ENCODE results near the gene HNF4A.
A peak's percentile ranks its signal among the peaks of the same experiment; 100 is the strongest.
"Not testable (repeated sequence)": the region's sequence is repeated elsewhere in the genome, so short reads cannot be mapped to it uniquely, and the experiment has no call there.

Gene HNF4A

GRCh38 chr20:44355498-44356352 lies at the start of gene HNF4A:
Gene HNF4A, plus strand, starts transcription at chr20:44355699. Its CDS starts 106 bp downstream, at chr20:44355805.
- no peak for DNase-seq (ENCODE audit: low spot score)

GRCh38 chr20:44306927-44307326 lies 48.6 kb upstream of the HNF4A start:
- DNase-seq (ENCODE audit: low spot score): no peak

- DNase-seq (ENCODE audit: low spot score): peak; percentile 2
Measured at GRCh38 chr20:44309763-44310663, 45.5 kb upstream of the HNF4A start.

DNA sequence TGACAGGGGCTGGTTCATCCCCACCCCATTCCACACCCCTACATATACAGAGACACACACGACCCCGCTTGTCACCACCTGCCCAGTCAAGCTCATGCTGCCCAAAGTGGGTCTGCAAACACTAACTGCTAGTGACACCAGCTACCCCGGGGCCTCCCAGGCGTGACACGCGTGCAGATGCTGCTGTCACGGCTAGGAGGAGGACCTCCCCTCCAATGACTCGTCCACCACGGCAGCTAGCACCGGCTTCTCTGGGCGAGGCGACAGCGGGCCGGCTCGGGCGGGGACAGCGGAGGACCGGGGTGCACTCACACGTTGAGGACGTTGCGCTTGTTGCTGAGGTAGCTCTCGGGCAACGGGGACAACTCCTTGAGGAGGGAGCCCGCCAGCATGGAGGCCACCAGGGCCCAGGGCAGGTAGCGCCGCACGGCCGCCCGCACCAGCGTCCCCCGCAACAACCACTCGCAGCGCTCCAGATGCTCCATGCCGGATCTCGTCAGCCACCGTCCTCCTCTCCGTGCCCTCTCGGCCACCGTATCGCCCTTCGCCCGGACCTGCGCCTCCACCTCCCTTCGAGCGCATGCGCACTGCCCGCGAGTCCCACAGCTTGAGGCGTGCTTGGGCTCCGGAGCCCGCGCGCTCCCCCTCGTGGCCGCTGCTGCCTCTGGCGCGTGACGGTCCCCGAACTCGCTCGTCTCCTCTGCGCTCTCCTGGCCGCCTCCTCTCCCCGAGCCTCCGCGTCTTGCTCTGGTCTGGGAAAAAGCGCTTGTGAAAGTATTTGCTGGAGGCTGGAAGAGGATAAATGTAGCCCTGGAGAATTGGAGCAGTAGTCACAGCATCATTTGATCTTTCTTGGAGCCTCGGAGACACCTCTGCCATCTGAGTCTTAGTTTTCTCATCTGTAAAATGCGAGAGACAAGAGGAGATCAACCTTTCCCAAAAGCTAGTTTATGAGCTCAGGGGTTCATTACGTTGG lies 44.5 kb upstream of the HNF4A start, which contains the start of gene FITM2:
FITM2 (minus strand) TSS at position 539 of the 976 bp plus-strand sequence; CDS start at position 485, 54 bp downstream.
- DNase-seq (ENCODE audit: low spot score): peak; percentile 93

DNA sequence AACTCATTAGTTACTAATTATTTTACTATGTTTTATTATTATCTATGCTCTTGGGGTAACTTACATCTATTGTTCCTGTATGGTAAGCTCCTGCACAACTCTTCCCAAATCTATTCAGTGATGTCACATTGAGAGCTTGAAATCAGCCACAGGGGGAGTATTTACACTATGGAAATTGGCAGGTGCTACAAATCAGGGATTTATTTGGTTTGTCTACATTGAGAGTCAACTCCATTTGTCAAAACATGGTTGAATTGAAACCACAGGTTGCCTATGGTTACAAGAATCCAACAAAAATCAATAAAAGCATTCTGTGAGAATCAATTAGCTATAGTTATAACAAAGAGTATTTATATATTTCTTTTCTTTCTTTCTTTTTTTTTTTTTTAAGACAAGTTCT lies 40.6 kb upstream of the HNF4A start:
- no peak for DNase-seq (ENCODE audit: low spot score)

GRCh38 chr20:44319839-44320422 lies 35.6 kb upstream of the HNF4A start:
- no peak for DNase-seq (ENCODE audit: low spot score)

DNA sequence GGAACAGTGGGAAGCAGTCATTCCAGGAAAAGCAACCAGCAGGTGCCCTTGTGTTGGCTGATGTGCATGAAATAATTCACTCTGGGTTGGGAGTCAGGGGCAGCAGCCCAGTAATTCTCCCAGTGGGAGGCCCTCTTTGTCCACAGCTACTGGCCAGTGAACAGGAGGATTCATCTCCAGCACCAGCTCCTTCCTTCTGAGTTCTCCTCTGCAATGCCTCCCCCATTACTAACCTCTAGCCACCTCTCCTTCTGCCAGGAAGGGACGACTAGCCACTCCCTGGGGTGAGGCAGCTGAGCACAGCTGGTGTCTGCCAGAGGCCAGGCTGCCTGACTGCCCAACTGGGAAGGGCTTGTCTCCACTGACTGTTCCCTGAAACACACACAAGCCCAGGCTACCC lies 31.2 kb upstream of the HNF4A start:
- no peak for DNase-seq (ENCODE audit: low spot score)

DNA sequence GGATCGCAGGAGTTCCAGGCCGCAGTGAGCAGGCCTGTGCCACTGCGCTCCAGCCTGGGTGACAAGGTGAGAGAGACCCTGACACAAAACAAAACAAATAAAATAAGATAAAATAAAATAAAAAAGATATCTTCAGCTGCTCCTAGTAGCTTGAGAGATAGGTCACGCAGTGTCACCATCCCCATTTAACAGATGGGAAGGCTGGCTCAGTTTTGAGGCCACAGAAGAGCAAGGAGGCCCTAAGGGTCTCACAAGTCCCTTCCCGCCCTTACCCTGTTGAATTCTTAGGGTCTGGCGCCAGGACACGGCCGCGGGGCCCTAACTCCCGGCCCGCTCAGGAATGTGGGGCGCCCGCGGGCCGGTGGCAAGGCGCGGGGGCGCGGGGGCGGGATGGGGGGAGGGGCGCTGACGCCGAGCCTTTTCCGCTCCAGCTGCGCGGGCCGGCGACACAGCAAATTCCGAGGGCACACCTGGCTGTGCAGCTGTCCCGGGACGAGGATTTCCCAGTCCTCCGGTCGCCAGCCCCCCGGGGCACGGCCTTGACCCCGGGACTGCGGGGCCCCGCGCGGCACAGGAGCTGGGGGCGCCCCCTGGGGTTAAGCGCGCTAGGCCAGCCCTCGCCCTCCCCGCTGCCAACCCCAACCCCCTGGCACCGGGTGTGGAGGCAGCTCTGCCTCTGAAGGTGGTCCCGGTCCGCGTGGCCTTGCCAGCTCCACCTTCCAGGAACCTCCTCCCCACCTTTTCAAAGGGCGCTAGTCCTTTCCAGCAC lies 28.9 kb upstream of the HNF4A start:
- no peak for DNase-seq (ENCODE audit: low spot score)

GRCh38 chr20:44327748-44328147 lies 27.8 kb upstream of the HNF4A start:
- not testable (repeated sequence) for DNase-seq (ENCODE audit: low spot score)

DNA sequence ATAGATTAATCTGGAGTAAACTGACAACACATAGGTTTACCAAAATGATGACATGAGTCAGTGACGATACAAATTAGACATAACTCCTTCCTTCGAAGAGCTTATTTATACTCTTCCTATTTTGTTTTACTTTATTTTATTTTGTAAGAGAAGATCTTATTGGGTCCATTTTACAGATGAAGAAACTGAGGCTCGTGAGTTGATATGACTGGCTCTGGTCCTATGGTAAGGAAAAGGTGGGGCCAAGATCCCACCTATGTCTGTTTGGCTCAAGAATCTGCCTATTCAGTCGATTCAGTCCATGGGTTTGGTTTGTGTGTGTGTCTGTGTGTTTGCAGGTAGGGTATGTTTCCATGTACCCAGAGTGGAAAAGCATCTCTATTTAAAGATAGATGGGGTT lies 27.1 kb upstream of the HNF4A start:
- no peak for DNase-seq (ENCODE audit: low spot score)

DNA sequence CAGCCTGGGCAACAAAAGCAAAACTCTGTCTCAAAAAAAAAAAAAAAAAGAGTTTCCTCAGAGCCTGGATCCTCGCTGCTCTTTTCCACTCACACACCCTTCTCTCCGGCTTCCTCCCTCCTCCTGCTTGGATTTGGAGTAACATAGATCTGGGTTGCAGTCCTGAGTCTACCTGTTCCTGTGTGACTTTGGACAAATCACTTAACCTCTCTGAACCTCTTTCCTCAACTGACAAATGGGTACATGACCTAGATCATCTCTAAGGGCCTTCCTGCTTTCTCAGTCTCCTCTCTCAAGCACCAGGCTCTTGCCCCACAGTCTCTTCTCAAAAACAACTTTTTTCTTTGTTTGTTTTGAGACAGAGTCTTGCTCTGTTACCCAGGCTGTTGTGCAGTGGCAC lies 24.3 kb upstream of the HNF4A start:
- no peak for DNase-seq (ENCODE audit: low spot score)

DNA sequence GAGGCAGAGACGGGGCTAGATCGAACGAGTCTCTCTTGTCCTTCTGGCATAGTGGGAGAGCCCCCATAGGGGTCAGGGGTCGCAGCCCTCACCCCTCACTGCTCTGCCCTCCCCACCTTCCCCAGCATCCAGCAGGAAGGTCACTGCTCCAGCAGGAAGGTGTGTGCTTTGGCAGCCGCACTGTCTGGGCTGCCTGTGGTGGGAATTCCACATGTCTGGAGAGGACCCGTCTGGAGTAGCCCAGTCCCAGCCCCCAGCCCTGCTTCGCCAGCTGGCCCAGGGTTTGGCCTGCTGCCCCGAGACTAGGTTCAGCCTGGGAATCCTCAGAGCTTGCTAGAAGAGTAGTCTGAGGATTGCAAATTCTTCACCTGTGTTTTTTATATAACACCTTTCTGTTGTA lies 21.2 kb upstream of the HNF4A start:
- no peak for DNase-seq (ENCODE audit: low spot score)

GRCh38 chr20:44334709-44335108 lies 20.8 kb upstream of the HNF4A start:
- DNase-seq (ENCODE audit: low spot score): no peak

DNA sequence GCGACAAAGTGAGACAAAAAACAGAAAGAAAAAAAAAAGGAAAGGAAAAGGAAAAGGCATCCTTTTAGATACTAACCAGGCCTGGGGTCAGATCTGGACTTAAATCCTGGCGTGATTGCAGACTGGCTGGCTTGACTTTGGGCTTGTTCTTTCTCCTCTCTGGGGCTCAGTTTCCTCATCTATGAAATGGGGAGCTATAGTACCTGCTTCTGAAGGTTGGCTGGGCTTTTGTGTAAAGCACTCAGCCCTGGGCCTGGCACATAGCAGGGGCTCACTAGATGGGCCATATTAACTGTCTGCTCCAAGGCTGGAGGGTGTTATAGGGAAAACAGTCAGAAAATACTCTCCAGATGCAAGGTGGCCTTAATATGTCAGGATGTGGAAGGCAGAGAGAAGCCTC lies 19.8 kb upstream of the HNF4A start:
- DNase-seq (ENCODE audit: low spot score): no peak

- DNase-seq (ENCODE audit: low spot score): no peak
Measured at GRCh38 chr20:44336086-44336485, 19.4 kb upstream of the HNF4A start.

GRCh38 chr20:44336725-44337380 lies 18.6 kb upstream of the HNF4A start, which contains the start of gene R3HDML:
Gene R3HDML, plus strand, starts transcription at chr20:44337043. Its CDS starts 115 bp downstream, at chr20:44337158.
- no peak for DNase-seq (ENCODE audit: low spot score)

GRCh38 chr20:44342248-44342647 lies 13.3 kb upstream of the HNF4A start:
- DNase-seq (ENCODE audit: low spot score): peak; percentile 0

DNA sequence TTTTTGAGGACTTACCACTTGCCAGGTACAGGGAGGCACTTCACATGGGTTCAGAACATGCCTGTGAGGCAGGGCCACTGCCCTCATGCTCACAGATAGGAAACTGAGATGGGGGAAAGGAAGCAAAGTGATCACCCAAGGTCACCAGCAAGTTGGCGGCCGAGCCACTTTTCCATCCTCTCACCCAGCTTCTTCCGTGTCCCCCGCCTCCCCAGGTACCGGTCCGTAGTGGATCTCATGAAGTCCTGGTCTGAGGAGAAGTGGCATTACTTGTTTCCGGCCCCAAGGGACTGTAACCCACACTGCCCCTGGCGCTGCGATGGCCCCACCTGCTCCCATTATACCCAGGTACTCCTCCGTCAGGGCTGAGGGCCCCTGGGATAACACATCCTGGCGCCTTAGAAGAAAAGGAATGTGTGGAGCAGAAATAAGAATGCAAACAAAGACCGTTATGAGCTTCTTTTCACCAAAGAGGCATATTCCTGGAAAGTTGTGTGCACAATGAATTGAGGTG lies 12.3 kb upstream of the HNF4A start:
- no peak for DNase-seq (ENCODE audit: low spot score)

DNA sequence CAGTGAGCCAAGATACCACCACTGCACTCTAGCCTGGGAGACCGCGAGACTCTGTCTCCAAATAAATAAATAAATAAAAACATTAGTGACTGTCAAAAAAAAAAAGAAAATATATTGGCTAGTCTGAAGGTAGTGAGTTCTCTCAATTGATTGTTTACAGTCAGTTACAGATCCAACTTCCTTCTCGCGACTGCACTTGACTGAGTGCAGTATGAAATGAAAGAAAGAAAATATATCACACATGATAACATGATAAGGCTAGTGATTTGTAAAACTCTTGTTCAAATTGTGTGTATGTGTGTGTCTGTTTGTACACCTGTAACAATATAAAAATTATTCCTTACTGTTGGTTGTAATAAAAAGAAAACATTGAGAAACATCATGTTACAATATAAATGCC lies 10.8 kb upstream of the HNF4A start:
- DNase-seq (ENCODE audit: low spot score): no peak

- no peak for DNase-seq (ENCODE audit: low spot score)
Measured at GRCh38 chr20:44345147-44345546, 10.4 kb upstream of the HNF4A start.

Data from globus pallidus (tissue), 1 donor.